Keratinocyte (primary cell): ENCODE data around the gene U2SURP.

Experiments used
- CTCF ChIP-seq, 3 experiments: IDR thresholded peaks in 1 of 3; conservative IDR thresholded peaks in 1 of 3; optimal IDR thresholded peaks in 1 of 3; 2 replicates in 2 of 3; 3 replicates in 1 of 3; pipeline versions ENCODE3 to v1.5.1; 2011; ENCODE audit warnings: low read length in 3 of 3, mild to moderate bottlenecking in 3 of 3, moderate library complexity in 2 of 3, control low read depth in 1 of 3, inconsistent platforms in 1 of 3; ENCODE audit not compliant: insufficient read depth in 2 of 3; ENCODE audit errors: extremely low read depth in 1 of 3
- EZH2 ChIP-seq: IDR thresholded peaks from one replicate; pipeline ENCODE4 v1.6.1; 2012; ENCODE audit warnings: inconsistent platforms, mild to moderate bottlenecking, low read length, moderate library complexity

GRCh38 chr3:143000528-143000927 is 842 bp upstream of the U2SURP start:
- TF ChIP-seq EZH2 (no peak), CTCF (optimal IDR thresholded peaks at IDR 0.05 in 1 of 3, IDR thresholded peaks at IDR 0.05 in 1 of 3, conservative IDR thresholded peaks at IDR 0.05 in 1 of 3; ENCODE audit: extremely low read depth in 1 of 3, insufficient read depth in 2 of 3, low read length in 3 of 3) (no peak)
